GM18873 (cell line): Measurements from ENCODE around the gene DENND5A.
"Not testable (repeated sequence)": the region's sequence is repeated elsewhere in the genome, so short reads cannot be mapped to it uniquely, and the experiment has no call there.

Experiments used
- ATAC-seq: cut with Tn5 transposase; IDR thresholded peaks from one replicate; pipeline ENCODE4 v1.9.1; 2021; ENCODE audit warnings: mild to moderate bottlenecking, moderate library complexity, moderate number of reproducible peaks; ENCODE audit not compliant: unreplicated experiment, low FRiP score

The DENND5A gene

GRCh38 chr11:9180784-9181183, 84.4 kb downstream of the DENND5A start:
- no peak for ATAC-seq

GRCh38 chr11:9179141-9179540, 86.0 kb downstream of the DENND5A start:
- ATAC-seq: no peak

GRCh38 chr11:9178716-9179115, 86.4 kb downstream of the DENND5A start:
- ATAC-seq: no peak

- ATAC-seq: no peak
Observed at GRCh38 chr11:9177438-9178091, 87.6 kb downstream of the DENND5A start.

GRCh38 chr11:9176550-9176949, 88.6 kb downstream of the DENND5A start:
- no peak for ATAC-seq

- no peak for ATAC-seq
Observed at GRCh38 chr11:9176136-9176535, 89.0 kb downstream of the DENND5A start.

GRCh38 chr11:9172389-9172788, 92.8 kb downstream of the DENND5A start:
- ATAC-seq: no peak

- ATAC-seq: no peak
Observed at GRCh38 chr11:9170450-9170849, 94.7 kb downstream of the DENND5A start.

GRCh38 chr11:9169595-9170295, 95.4 kb downstream of the DENND5A start:
- no peak for ATAC-seq

GRCh38 chr11:9161991-9162390, 103.2 kb downstream of the DENND5A start:
- ATAC-seq: not testable (repeated sequence)

- no peak for ATAC-seq
Observed at GRCh38 chr11:9160166-9160565, 105.0 kb downstream of the DENND5A start.

GRCh38 chr11:9158898-9159391, 106.2 kb downstream of the DENND5A start:
- no peak for ATAC-seq

GRCh38 chr11:9155930-9156329, 109.2 kb downstream of the DENND5A start:
- no peak for ATAC-seq

GRCh38 chr11:9153651-9154050, 111.5 kb downstream of the DENND5A start:
- ATAC-seq: no peak

- no peak for ATAC-seq
Observed at GRCh38 chr11:9151631-9152030, 113.5 kb downstream of the DENND5A start.

- no peak for ATAC-seq
Observed at GRCh38 chr11:9150926-9151325, 114.2 kb downstream of the DENND5A start.

GRCh38 chr11:9150501-9150900, 114.6 kb downstream of the DENND5A start:
- no peak for ATAC-seq

- ATAC-seq: no peak
Observed at GRCh38 chr11:9148727-9149126, 116.4 kb downstream of the DENND5A start.

GRCh38 chr11:9148035-9148434, 117.1 kb downstream of the DENND5A start:
- no peak for ATAC-seq

- ATAC-seq: no peak
Observed at GRCh38 chr11:9146477-9146876, 118.7 kb downstream of the DENND5A start.

GRCh38 chr11:9145283-9145682, 119.9 kb downstream of the DENND5A start:
- ATAC-seq: no peak

GRCh38 chr11:9144828-9145227, 120.3 kb downstream of the DENND5A start:
- ATAC-seq: no peak
